ENCODE measurements around the gene CDC16.
"Not testable (repeated sequence)": the region's sequence is repeated elsewhere in the genome, so short reads cannot be mapped to it uniquely, and the experiment has no call there.

The CDC16 gene

GRCh38 chr13:114249077-114249476 lies 14.4 kb downstream of the CDC16 start:
- DNase-seq (ENCODE audit: low read depth), result no peak
- no peak for TF ChIP-seq CTCF (IDR thresholded peaks at IDR 0.05; ENCODE audit: low read depth, low read length, missing control alignments)
- no peak overlapping the region for H3K4me3 ChIP-seq (ENCODE audit: low read depth, low read length)

GRCh38 chr13:114251639-114252440 lies 17.1 kb downstream of the CDC16 start:
- H3K4me3 ChIP-seq (ENCODE audit: low read depth, low read length); DNase-seq (ENCODE audit: low read depth): not testable (repeated sequence)

- DNase-seq (ENCODE audit: low read depth), result no peak
- no peak overlapping the region for H3K4me3 ChIP-seq (ENCODE audit: low read depth, low read length)
- TF ChIP-seq CTCF (IDR thresholded peaks at IDR 0.05; ENCODE audit: low read depth, low read length, missing control alignments), result no peak
These were observed 21.9 kb downstream of the CDC16 start for GRCh38 chr13:114256547-114256946.

GRCh38 chr13:114257014-114257413 lies 22.3 kb downstream of the CDC16 start:
- no peak overlapping the region for H3K4me3 ChIP-seq (ENCODE audit: low read depth, low read length)
- no peak for TF ChIP-seq CTCF (IDR thresholded peaks at IDR 0.05; ENCODE audit: low read depth, low read length, missing control alignments)
- no peak for DNase-seq (ENCODE audit: low read depth)

GRCh38 chr13:114258589-114258988 lies 23.9 kb downstream of the CDC16 start:
- no peak for TF ChIP-seq CTCF (IDR thresholded peaks at IDR 0.05; ENCODE audit: low read depth, low read length, missing control alignments)
- H3K4me3 ChIP-seq (ENCODE audit: low read depth, low read length), result no peak overlapping the region
- no peak for DNase-seq (ENCODE audit: low read depth)

GRCh38 chr13:114259374-114259773 lies 24.7 kb downstream of the CDC16 start:
- no peak for DNase-seq (ENCODE audit: low read depth)
- TF ChIP-seq CTCF (IDR thresholded peaks at IDR 0.05; ENCODE audit: low read depth, low read length, missing control alignments), result no peak
- H3K4me3 ChIP-seq (ENCODE audit: low read depth, low read length), result no peak overlapping the region

- TF ChIP-seq CTCF (IDR thresholded peaks at IDR 0.05; ENCODE audit: low read depth, low read length, missing control alignments), result no peak
- no peak overlapping the region for H3K4me3 ChIP-seq (ENCODE audit: low read depth, low read length)
- DNase-seq (ENCODE audit: low read depth), result peak; percentile 45
These were observed 25.3 kb downstream of the CDC16 start for GRCh38 chr13:114259974-114260373.

All from GM12864 (cell line).